RPMI7951 (cell line): Measurements from ENCODE around the gene MPO. TPM values are rescaled to one million over a fixed set of nuclear protein-coding genes. Genes with fewer than 3 reads are reported as not detected.
A peak's percentile ranks its signal among the peaks of the same experiment; 100 is the strongest.

Experiments used
- DNase-seq: peaks from one replicate; pipeline ENCODE4 v3.0.0-alpha.2; 2012; ENCODE audit warnings: low read depth
- total RNA-seq: library from RNA; depleted of rRNA; stranded (reverse); fragments of >200 nt; shearing (Covaris generic); gene quantifications from 2 replicates; pipeline ENCODE4 v1.2.3, GENCODE V29; 2014

The MPO gene
- total RNA-seq, 1 experiment from 2014 or later = 0.12 TPM

DNA sequence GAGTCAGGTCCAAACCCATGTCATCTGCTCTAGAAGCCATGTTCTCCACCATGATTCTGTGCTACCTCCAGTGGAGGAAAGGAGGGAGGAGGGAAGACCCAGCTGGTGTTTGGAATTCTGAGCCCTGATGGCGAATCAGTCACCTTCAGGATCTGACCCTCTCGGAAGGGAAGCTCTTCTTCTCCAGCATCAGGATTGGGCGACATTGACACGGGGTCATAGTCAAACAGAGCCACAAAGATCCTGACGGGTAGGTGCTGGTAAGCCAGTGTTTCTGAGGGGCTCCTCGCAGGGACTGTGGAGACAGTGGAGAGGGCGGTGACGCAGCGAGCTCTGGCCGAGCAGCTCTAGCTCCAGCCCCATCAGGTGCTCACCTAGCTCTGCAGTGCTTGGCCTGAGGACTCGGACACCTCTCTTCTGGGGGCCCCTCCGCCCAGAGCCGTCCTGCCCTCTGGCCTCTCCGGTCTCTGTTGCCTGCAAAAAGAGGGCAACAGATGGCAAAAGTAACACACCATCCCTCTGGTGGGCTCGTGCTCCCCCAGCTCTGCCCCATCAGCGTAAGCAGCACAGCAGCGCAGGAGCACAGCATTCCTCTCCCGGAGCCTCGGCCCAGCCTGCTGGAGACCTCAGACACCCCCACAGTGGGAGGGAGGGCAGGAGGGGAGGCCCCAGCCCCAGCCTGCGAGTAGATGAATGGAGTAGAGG is 26.9 kb upstream of the MPO start:
- no peak for DNase-seq

DNA sequence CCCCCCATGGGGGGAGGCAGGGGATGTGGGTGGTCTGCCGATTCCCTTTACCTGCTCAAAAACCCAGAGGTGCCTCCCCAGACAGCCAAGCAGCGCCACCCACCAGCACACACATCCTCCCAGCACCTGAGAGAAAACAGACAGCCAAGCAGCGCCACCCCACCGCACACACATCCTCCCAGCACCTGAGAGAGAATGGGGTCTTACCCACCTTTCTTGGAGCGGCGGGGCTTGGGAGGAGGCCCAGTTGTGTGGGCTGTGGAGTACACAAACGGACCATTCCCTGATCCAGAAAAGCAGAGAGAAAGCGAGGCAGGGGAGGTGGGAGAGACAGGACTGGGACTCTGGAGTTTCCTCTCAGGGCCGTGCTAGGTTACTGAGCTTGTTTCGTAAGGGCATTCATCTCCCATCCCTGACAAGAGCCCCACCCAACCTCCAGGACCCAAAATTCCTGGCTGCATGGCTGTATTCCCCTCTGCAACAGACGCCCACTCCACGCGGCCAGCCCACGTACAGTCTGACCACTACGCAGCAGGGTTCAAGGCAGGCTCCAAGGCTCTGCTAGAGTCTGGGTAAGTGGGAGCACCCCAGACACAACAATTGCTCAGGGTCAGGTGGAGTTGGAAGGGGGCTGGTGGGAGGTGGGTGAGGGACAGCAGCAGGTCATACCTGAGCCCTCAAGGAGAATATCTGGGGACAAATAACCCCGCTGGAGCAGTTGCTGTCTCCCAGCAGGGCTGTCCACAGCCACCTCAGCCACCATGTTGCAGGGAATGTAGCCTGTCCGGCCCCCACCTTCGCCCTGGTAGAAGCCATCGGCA is 25.6 kb upstream of the MPO start:
- no peak for DNase-seq

DNA sequence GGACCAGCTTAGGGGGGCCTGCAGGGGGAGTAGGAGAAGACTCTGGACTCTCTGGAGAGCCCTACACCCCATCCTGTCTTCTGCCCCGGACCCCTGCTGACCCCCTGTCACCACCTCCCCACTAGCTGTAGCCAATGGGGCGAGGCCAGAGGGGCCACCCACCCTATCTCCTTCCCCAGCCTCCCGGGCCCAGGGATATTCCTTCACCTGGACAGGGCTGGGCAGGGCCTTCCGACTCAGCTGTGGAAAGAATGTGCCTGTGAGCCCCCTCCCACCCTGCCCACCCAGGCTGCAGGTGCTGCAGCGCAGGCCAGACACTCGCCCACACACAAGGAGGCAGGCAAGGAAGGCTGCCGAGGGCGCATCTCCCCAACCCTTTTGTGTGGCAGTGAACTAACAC is 24.9 kb upstream of the MPO start:
- DNase-seq = no peak

GRCh38 chr17:58304750-58305486 is 24.2 kb upstream of the MPO start:
- DNase-seq = no peak

GRCh38 chr17:58303971-58304749 is 23.4 kb upstream of the MPO start:
- DNase-seq = peak; percentile 37

- no peak for DNase-seq
Measured at GRCh38 chr17:58302919-58303585, 22.3 kb upstream of the MPO start.

GRCh38 chr17:58302171-58302918 is 21.6 kb upstream of the MPO start:
- no peak for DNase-seq

DNA sequence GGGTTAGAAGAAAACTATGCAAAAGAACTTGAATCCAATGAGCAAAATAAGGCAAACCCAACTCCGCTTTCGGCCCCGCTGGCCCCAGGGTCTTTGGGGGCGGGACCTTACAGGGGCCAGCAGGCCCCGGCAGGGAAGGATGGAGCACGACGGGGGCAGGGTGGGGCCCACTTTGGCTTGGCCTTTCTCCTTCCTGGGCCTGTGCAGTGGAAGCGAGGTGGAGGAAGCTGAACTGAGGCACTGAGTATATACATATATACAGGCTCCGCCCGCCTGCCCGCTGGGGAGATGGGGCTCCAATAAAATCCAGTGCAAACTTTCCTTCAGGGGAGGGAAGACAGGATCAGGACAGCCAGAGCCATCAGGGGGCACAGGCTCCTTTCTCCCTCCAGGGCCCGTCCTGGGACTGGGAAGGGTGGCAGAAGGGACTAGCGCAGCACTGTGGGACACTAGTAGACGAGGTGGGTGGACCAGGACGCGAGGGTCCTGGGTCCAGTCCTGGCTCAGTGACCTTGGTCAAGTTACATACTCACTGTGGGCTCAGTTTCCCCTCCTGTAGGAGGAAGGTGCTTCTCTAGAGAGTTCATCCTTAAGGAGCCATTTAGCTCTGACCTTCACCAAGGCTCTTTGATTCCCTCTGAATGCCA is 20.9 kb upstream of the MPO start:
- DNase-seq = no peak

DNA sequence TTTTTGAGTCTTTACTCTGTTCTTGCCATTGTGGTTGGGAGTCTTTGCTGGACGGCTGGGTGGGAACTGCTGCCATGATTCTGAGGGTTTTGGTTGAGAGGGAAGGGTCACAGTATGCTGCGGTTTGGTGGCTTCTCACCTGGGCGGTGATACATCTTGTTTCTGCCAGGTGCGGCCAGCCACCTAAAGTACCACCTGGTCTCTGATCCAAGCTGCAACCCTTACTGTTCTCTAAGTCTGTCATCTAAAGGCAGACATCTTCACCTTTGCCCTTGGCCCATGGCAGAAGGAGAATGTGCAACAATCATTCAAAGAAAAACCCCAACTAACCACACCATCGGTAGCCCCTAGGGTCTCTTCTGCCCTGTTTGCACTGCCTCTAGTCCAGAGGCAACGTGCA is 19.6 kb upstream of the MPO start:
- DNase-seq = no peak

DNA sequence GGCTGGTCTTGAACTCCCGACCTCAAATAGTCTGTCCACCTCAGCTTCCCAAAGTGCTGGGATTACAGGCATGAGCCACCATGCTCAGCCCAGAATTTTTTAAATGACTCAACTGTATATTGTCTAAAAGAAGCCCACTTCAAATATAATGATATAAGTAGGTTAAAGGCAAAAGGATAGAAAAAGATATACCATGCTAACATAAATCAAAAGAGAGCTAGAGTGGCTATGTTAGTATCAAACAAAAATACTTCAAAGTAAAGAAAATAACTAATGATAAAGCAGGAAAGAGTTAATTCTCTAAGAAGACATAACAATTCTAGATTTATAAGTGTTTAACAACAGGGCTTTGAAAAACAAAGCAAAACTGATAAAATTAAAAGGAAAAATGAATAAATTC is 13.3 kb upstream of the MPO start:
- no peak for DNase-seq

DNA sequence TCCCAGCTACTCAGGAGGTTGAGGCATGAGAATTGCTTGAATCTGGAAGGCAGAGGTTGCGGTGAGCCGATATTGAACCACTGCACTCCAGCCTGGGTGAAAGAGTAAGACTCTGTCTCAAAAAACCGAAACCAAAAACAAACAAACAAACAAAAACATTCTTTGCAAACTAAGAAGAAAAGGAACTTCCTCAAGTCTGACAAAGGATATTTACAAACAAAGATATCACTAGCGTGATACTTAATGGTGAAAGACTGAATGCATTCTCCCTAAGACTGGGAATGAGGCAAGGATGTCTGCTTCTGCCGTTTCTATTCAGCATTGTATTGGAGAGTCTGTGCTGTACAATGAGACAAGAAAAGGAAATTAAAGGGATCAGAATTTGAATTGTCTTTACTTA is 10.5 kb upstream of the MPO start:
- no peak for DNase-seq

GRCh38 chr17:58289869-58290268 is 9.1 kb upstream of the MPO start:
- DNase-seq = no peak

DNA sequence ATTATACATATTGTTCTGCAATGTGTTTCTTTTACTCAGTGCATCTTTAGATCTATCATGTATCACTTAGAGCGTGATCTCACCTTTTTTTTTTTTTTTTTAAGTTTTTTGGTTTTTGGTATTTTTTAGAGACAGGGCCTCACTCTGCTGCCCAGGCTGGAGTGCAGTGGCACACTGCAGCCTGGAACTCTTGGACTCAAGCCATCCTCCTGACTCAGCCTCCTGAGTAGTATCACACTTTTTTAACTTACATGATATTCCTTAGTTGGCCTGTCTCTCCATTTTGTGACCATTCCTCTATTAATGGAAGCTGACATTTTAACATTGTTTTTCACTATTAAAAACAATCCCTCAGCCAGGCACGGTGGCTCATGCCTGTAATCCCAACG is 4.7 kb upstream of the MPO start:
- no peak for DNase-seq

DNA sequence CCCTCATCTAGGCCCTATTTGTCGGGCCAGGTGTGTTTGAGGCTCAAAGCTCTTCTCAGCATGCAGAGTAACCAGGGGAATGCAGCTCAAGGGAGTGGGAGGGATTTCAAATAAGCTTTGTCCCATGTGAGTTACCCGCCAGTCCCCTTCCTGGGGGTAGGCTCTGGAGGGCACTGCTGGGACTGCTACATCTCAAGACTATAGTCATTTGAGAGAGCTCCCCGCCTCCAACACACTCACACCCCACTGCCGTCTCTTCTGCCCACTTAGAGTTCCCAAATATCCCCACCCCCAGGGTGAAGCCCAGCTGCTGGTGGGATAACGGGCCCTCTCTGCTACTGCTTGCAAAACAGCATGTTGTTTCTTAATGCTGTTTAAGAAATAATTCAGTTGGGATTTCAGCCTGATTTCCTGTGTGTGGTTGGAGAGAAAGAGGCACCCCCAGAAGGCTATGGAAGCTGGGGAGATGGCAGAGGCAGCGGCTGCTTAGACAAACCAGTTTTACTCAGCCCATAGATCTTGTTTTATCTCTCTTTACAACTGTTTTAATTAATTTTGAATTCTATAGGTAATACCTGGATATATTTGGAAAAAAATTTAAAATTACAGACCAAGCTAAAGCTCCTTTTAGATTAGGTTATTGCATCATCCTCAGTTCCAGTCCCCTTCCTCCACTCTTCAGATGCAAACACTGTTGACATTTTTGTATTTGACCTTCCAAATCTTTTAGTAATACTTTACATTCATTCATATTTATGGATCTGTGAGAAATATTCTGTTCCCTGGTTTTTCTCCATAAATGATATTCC is 4.1 kb upstream of the MPO start:
- no peak for DNase-seq

DNA sequence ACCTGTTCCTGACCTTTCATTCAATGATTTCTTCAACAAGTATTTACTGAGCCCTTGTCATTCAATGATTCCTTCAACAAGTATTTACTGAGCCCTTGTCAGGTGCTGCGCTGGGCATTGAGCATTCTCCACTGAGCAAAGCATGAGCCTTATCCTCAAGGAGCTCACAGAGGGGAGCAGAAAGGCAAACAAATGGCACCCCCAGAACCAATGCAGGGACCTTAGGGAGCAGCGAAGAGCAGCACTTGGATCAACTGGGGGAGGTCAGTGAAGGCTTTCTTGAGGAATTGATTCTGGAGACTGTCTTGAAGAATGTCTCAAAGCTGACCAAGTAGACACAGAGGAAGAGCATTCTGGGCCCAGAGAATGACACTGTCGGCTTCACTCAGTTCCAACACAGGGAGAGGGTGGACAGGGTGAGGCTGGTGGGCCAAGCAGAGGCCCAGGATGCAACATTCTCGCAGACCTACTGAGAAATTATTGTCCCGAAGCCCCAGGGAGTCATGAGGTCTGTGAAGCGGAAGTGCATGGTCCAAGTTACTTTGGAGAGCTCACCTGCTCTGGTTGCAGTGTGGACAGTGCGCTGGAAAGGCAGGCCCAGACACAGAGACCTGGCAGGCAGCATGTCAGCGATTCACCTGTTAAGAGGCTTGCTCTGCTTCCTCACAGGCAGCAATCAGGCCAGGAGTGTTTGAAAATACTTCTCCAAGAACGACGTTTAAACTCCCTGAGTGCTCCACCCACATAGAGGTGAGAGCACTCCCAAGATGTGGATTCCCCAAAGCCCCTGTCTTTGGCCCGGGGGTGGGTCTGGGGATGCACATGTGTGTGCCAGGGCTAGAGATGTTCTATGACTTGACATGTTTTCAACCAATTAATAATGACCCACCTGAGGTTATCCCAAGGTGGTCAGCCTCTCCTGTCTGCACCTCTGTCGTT is 3.2 kb upstream of the MPO start:
- DNase-seq = no peak

- no peak for DNase-seq
Measured at GRCh38 chr17:58282442-58282841, 1.7 kb upstream of the MPO start.

DNA sequence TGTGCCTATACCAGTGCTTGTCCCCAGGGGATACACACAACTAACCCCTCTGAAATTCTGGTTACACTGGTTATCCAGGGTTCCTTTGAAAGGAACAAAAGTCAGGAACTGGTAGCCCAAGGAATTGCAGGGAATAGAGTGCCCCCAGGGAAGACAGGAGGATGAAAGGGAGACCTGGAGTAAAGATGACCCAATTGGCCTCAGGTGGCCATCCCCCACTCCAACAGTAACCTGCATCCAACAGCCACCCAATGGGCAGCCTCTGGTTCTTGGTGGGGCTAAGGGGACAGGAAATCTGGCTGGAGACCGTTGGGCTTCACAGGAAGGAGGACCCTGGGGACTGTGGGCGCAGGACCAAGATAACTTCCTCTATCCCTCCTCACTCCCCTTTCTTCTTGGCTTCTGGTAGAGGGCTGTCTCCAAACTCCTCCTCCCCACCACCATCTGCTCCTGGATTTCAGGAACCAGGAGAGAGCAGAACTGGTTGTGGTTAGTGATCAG is 826 bp upstream of the MPO start:
- no peak for DNase-seq
